Amniotic stem cell (primary cell): ENCODE results near the gene ZNF562.
"Not testable (repeated sequence)": the region's sequence is repeated elsewhere in the genome, so short reads cannot be mapped to it uniquely, and the experiment has no call there.

Source experiments
- DNase-seq: peaks from one replicate; lab custom pipeline; 2025; lab: John Stamatoyannopoulos, UW

The ZNF562 gene

GRCh38 chr19:9674663-9675357, at the start of gene ZNF562:
TSS of gene ZNF562 (minus strand) at chr19:9675100. CDS start at chr19:9660744, 14,356 bp downstream.
- DNase-seq, result peak; percentile 83

- DNase-seq, result no peak
Observed at GRCh38 chr19:9724157-9724556, 49.3 kb upstream of the ZNF562 start.

- DNase-seq, result no peak
Observed at GRCh38 chr19:9721861-9722260, 47.0 kb upstream of the ZNF562 start.

GRCh38 chr19:9720541-9720940, 45.6 kb upstream of the ZNF562 start:
- DNase-seq, result no peak

GRCh38 chr19:9711815-9712214, 36.9 kb upstream of the ZNF562 start:
- DNase-seq, result no peak

- no peak for DNase-seq
Observed at GRCh38 chr19:9709305-9709704, 34.4 kb upstream of the ZNF562 start.

GRCh38 chr19:9705836-9706235, 30.9 kb upstream of the ZNF562 start:
- no peak for DNase-seq

GRCh38 chr19:9702186-9702585, 27.3 kb upstream of the ZNF562 start:
- DNase-seq, result no peak

- DNase-seq, result no peak
Observed at GRCh38 chr19:9700229-9700981, 25.5 kb upstream of the ZNF562 start.

- DNase-seq, result not testable (repeated sequence)
Observed at GRCh38 chr19:9690301-9690700, 15.4 kb upstream of the ZNF562 start.

- DNase-seq, result not testable (repeated sequence)
Observed at GRCh38 chr19:9679996-9680395, 5.1 kb upstream of the ZNF562 start.

GRCh38 chr19:9675358-9675901, 530 bp upstream of the ZNF562 start:
- DNase-seq, result not testable (repeated sequence)

GRCh38 chr19:9673912-9674662, 813 bp downstream of the ZNF562 start:
- DNase-seq, result no peak

GRCh38 chr19:9672893-9673292, 2.0 kb downstream of the ZNF562 start:
- DNase-seq, result no peak

GRCh38 chr19:9671655-9672054, 3.2 kb downstream of the ZNF562 start:
- DNase-seq, result no peak

GRCh38 chr19:9668544-9668943, 6.4 kb downstream of the ZNF562 start:
- DNase-seq, result no peak

- DNase-seq, result no peak
Observed at GRCh38 chr19:9667898-9668297, 7.0 kb downstream of the ZNF562 start.

- DNase-seq, result no peak
Observed at GRCh38 chr19:9658769-9659168, 16.1 kb downstream of the ZNF562 start.

- DNase-seq, result not testable (repeated sequence)
Observed at GRCh38 chr19:9653066-9653555, 21.8 kb downstream of the ZNF562 start.

- DNase-seq, result not testable (repeated sequence)
Observed at GRCh38 chr19:9651464-9651863, 23.4 kb downstream of the ZNF562 start.

GRCh38 chr19:9650345-9650744, 24.6 kb downstream of the ZNF562 start:
- no peak for DNase-seq

GRCh38 chr19:9645472-9645871, 29.4 kb downstream of the ZNF562 start:
- no peak for DNase-seq
